ENCODE data around the gene GPR78. TPM values are rescaled to one million over a fixed set of nuclear protein-coding genes. Genes with fewer than 3 reads are reported as not detected.

GPR78 gene
- total RNA-seq, 1 donor from 2014 or later, result 23.1 TPM

DNA sequence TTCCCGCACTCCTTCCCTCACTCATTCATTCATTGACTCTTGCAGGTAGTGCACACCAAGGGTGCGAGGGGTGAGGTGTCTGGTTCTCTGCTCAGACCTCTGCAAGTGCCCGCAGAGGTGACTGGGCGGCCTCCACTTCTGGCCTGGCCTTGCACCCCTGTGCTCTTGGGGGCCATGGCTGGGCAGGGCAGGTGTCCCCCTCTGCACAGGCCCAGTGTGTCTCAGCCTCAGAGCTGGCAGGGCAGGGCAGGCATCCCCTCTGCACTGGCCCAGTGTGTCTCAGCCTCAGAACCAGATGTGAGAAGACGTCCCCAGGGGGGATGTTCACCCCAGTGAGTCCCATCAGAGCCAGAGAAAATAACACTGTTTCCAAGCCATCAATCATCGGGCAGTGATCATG, 29.2 kb downstream of the GPR78 start:
- no peak overlapping the region for H3K4me3 ChIP-seq
- intact Hi-C loops (cut with DNase I), result no loop called here

GRCh38 chr4:8609824-8610350, 29.7 kb downstream of the GPR78 start:
- intact Hi-C loops (cut with DNase I), result no loop called here
- Histone ChIP-seq H3K4me3 (no peak overlapping the region), H3K9me3 (no peaks in the 10 kb centered on the region), H3K27ac (no peak overlapping the region), H3K4me1 (no peaks in the 10 kb centered on the region), H3K36me3 (no peaks in the 10 kb centered on the region), H3K27me3 (no peaks in the 10 kb centered on the region)
- no peak for DNase-seq (ENCODE audit: extremely low spot score in 2 of 2)
- TF ChIP-seq POLR2AphosphoS5 (IDR thresholded peaks at IDR 0.05; ENCODE audit: insufficient read depth in 1 of 2, low read depth in 1 of 2), result no peak
- TF ChIP-seq CTCF (IDR thresholded peaks at IDR 0.05), result no peak
- TF ChIP-seq POLR2A (IDR thresholded peaks at IDR 0.05), result no peak

More for the DNA sequence above, 29.2 kb downstream of the GPR78 start:
- no peaks in the 10 kb centered on the region for H3K4me1 ChIP-seq
- H3K9me3 ChIP-seq, result no peaks in the 10 kb centered on the region
- H3K27me3 ChIP-seq, result no peaks in the 10 kb centered on the region
- no peak overlapping the region for H3K27ac ChIP-seq
- H3K36me3 ChIP-seq, result no peaks in the 10 kb centered on the region
- DNase-seq (ENCODE audit: extremely low spot score in 2 of 2), result no peak
- no peak for TF ChIP-seq CTCF (IDR thresholded peaks at IDR 0.05)
- no peak for TF ChIP-seq POLR2A (IDR thresholded peaks at IDR 0.05)
- no peak for TF ChIP-seq POLR2AphosphoS5 (IDR thresholded peaks at IDR 0.05; ENCODE audit: insufficient read depth in 1 of 2, low read depth in 1 of 2)

- H3K27ac ChIP-seq, result no peak overlapping the region
- H3K4me3 ChIP-seq, result no peak overlapping the region
- intact Hi-C loops (cut with DNase I), result no loop called here
- TF ChIP-seq POLR2A (IDR thresholded peaks at IDR 0.05), result no peak
- TF ChIP-seq POLR2AphosphoS5 (IDR thresholded peaks at IDR 0.05; ENCODE audit: insufficient read depth in 1 of 2, low read depth in 1 of 2), result no peak
- TF ChIP-seq CTCF (IDR thresholded peaks at IDR 0.05), result no peak
- no peaks in the 10 kb centered on the region for H3K36me3 ChIP-seq
- H3K9me3 ChIP-seq, result no peaks in the 10 kb centered on the region
- no peak for DNase-seq (ENCODE audit: extremely low spot score in 2 of 2)
- no peaks in the 10 kb centered on the region for H3K4me1 ChIP-seq
- no peaks in the 10 kb centered on the region for H3K27me3 ChIP-seq
Measured at GRCh38 chr4:8610858-8611616, 30.8 kb downstream of the GPR78 start.

DNA sequence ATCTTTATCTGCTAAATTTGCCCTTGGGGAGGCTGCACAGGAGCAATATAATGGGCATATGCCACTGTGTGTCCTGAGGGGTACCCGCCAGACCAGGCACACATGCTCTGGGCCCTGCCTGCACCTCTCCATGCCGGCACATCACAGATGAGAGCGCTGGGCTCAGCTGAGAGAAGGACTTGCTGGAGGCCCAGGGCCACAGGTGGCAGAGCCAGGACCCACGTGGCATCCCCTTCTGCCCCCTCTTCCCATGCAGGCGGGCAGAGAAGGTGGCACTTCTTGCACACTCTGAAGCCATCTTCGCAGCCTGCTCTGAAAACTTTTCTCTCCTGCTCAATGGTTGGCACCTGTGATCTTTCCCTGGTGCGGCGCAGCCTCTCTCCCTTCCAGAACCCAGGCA, 32.5 kb downstream of the GPR78 start:
- H3K27me3 ChIP-seq, result no peaks in the 10 kb centered on the region
- no peak overlapping the region for H3K27ac ChIP-seq
- H3K4me1 ChIP-seq, result no peaks in the 10 kb centered on the region
- no peaks in the 10 kb centered on the region for H3K36me3 ChIP-seq
- no peak overlapping the region for H3K4me3 ChIP-seq
- DNase-seq (ENCODE audit: extremely low spot score in 2 of 2), result no peak
- intact Hi-C loops (cut with DNase I), result no loop called here
- no peak for TF ChIP-seq POLR2A (IDR thresholded peaks at IDR 0.05)
- TF ChIP-seq CTCF (IDR thresholded peaks at IDR 0.05), result no peak
- no peak for TF ChIP-seq POLR2AphosphoS5 (IDR thresholded peaks at IDR 0.05; ENCODE audit: insufficient read depth in 1 of 2, low read depth in 1 of 2)
- H3K9me3 ChIP-seq, result no peaks in the 10 kb centered on the region
